Adrenal gland (tissue), 5 donors: Measurements from ENCODE around the gene CAMSAP2.

Experiments used
- CTCF ChIP-seq, 6 experiments: fragments of 450-650 bp in 4 of 6; fragments of 200-600 bp in 2 of 6; sonication (generic) in 1 of 6; IDR thresholded peaks; 1 replicate in 5 of 6; 2 replicates in 1 of 6; pipeline versions ENCODE4 v1.5.1 to v1.8.0; 2016 to 2021; ENCODE audit warnings: antibody characterized with exemption in 6 of 6, mild to moderate bottlenecking in 2 of 6, moderate library complexity in 1 of 6
- POLR2A ChIP-seq, 2 donors: fragments of 450-650 bp; IDR thresholded peaks; one replicate each; pipeline ENCODE4 v1.6.1; 2017; ENCODE audit warnings: antibody characterized with exemption in 2 of 2, mild to moderate bottlenecking in 2 of 2, moderate library complexity in 1 of 2
- donor health status: DM: no; HTN: no; CAD: no.

GRCh38 chr1:200874694-200875093 lies 136.0 kb downstream of the CAMSAP2 start:
- TF ChIP-seq CTCF (IDR thresholded peaks at IDR 0.05) (no peak), POLR2A (IDR thresholded peaks at IDR 0.05) (no peak)
